COR-L47 (cell line): ENCODE measurements around the gene STEAP1.
"Not testable (repeated sequence)": the region's sequence is repeated elsewhere in the genome, so short reads cannot be mapped to it uniquely, and the experiment has no call there.

Source experiments
- DNase-seq: peaks from one replicate; lab custom pipeline; 2025; lab: John Stamatoyannopoulos, UW

The STEAP1 gene

GRCh38 chr7:90173127-90173844 lies 19.0 kb downstream of the STEAP1 start:
- no peak for DNase-seq

DNA sequence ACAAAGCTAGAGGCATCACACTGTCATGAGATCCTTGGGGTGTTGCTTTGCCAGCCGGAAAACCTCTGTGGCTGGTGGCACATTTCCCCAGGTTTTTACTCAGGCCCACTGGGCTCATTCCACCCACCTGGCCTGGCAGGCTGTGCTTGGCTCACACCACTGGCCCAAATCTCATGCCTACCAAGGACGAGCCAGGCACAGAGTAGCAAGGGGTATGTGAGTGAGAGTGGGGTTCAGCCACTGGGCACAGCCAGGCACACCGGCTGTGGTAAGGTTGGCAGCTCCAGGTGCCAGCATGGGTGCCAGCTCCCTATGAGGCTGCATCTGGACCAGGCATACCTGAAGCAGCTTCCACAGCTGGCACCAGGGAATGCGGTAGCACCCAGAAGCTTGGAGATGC lies 21.4 kb downstream of the STEAP1 start:
- DNase-seq, result no peak

DNA sequence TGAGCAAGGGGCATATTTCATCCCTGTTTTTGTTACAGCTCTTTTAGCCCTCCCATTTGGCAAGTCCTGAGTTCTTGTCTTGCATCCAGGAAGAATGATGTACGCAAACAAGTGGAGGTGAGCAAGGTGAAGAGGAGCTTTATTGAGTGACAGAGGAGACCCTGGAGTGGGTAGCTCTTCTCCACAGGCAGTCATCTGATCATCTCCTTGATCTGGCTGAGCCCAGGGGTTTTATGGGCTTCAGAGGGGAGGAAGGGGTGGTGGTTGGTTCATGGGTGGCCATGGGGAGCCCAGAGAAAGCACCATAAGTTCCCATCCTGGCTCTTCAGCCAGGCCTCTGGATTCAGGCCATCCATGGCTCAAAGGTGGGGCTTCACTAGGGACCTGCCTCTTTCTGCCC lies 21.9 kb downstream of the STEAP1 start:
- DNase-seq, result no peak

DNA sequence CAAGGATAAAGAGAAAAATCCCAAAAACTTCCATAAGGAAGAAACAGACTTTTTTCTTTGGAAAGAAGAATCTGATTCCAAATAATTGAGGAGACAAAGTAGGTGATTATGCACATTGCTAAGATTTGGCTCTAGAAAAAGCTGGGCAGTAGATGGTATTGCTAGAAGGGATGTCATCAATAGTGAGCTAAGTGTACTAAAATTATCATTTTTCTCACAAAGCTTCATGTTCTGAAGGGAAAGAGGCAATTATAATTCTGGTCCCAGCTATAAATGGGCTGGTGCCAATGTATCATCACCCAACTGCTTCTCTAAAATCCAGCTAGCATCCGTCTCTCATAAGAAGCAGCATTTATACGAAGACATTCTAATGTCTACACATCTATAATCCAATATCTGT lies 23.9 kb downstream of the STEAP1 start:
- DNase-seq, result no peak

DNA sequence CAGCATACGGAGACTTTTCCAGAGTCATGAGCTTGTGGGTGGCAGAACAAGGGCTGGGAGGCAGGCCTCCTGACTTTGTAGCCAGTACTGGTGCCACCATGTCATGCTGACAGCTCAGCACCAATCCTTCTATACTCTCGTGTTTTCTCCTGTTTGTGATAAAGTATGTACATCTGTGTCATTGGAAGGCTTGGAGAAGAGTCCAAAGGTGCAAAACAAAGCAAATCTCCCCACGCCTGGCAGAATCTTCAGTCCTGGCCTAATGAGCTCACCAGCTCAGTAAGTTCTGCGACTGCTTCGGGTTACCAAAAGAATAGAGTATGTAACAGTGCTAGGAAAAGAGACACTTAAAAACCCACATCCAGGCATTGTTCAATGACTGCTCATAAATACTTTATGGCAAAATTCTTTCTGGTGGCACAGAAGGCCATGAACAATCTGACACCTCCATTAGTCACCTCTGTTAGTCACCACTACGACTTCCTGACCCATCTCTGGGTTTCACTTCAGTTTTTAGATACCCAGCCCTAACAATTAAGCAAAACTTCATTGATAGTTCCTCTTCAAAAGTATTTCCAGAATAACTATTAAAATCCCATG lies 24.5 kb downstream of the STEAP1 start:
- DNase-seq, result no peak

DNA sequence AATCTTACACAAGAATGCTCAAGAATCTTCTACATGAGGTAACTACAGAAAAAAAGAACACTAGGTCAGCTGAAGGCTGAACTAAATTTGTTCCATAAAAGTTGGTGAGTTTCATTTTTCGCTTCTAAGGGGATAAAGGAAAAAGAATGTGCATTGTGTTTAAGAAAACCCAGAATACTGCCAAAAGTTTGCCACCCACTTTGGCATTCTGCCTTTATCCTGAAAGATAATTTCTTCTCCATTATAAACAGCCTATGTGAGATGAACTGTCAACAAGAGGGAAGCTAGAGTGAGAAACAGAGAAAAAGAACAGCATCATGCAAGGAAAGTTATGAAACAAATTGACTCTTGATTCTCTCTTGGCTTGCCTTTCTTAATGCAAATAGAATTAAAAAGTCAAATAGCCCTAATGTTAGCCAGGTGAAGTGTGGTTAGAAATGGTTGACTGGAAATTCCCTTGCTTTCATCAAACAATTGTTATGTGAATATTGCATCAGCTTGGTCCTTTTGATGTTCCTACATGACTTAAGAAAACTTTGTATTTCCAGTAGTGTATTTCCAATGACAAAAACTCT lies 25.8 kb downstream of the STEAP1 start:
- DNase-seq, result no peak

DNA sequence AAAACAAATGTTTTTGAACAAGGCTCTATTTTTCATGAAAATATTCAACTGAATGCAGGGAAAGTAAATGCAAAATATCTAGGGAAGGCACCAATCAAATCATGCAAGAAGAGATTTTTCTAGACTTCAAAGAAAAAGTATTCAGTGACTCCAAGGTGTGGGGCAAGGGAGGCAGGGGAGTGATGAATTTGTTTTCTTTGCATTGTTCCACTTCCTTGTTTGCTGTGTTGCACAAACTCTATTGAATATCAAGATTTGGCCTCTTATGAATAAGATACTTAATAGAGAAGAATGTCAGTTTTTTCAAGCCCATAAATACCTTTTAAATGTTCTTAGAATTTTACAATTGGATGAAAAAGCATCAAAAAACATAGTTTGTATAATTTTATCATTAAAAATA lies 26.4 kb downstream of the STEAP1 start:
- no peak for DNase-seq

DNA sequence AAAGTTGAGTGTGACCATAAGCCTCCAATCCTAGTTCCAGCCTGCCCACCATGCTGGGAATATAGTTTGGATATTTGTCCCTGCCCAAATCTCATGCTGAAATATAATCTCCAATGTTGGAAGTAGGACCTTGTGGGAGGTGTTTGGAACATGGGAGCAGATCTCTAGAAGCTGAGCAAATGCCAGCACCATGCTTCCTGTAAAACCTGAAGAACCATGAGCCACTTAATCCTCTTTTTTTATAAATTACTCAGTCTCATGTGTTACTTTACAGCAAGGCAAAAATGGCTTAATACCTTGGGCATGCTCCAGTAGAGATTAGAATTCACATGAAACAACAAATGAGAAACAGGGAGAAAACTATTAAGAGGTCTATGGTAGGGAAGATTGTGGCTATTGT lies 27.2 kb downstream of the STEAP1 start:
- no peak for DNase-seq

DNA sequence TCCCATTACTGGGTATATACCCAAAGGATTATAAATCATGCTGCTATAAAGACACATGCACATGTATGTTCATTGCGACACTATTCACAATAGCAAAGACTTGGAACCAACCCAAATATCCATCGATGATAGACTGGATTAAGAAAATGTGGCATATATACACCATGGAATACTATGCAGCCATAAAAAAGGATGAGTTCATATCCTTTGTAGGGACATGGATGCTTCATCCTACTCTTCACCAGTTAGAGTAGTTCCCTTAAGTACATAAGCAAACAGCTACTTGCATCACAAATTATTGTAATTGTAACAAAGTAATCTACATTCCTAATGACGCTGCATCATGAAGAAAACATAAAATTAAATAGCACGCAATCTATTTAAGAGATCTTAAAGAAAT lies 32.0 kb downstream of the STEAP1 start:
- DNase-seq, result not testable (repeated sequence)

GRCh38 chr7:90187507-90188050 lies 33.3 kb downstream of the STEAP1 start:
- DNase-seq, result no peak

DNA sequence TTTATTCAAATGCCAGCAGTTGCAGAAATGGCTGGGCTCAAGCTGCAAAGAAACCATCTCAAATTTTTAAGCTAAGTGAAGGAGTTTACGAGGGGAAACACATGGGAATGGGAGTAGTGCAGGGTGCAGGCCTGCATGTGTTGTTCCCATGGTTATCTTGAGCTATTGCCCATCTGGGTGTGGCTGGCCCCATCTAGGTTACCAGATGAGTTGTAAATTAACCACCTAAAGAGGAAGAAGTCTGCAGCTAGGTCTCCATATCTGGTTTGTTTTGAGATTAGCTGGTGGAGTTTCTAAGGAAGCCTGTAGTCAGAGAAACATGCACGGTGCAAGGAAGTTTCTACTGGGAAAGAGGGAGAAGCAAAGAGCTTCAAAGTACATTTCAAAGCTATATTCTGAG lies 34.0 kb downstream of the STEAP1 start:
- DNase-seq, result no peak

DNA sequence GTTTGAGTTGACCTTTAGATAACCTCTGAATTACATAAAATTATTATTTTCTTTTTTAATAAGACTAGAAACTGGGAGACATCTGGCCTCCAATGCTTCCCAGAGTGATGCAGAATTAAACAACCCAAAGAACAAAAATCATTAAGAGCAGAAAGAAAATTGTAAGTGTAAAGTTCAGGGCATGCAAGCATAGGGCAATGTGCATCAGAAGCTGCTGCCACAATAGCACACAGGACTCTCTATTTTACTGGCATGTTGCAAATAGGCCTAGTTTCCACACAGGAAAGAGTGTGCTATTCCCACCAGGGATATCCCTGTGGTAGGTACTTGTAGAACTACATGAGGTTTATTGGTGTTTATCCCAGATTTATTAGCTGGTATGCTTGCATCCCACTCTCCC lies 36.7 kb downstream of the STEAP1 start:
- no peak for DNase-seq

- no peak for DNase-seq
Measured at GRCh38 chr7:90191648-90192047, 37.4 kb downstream of the STEAP1 start.

DNA sequence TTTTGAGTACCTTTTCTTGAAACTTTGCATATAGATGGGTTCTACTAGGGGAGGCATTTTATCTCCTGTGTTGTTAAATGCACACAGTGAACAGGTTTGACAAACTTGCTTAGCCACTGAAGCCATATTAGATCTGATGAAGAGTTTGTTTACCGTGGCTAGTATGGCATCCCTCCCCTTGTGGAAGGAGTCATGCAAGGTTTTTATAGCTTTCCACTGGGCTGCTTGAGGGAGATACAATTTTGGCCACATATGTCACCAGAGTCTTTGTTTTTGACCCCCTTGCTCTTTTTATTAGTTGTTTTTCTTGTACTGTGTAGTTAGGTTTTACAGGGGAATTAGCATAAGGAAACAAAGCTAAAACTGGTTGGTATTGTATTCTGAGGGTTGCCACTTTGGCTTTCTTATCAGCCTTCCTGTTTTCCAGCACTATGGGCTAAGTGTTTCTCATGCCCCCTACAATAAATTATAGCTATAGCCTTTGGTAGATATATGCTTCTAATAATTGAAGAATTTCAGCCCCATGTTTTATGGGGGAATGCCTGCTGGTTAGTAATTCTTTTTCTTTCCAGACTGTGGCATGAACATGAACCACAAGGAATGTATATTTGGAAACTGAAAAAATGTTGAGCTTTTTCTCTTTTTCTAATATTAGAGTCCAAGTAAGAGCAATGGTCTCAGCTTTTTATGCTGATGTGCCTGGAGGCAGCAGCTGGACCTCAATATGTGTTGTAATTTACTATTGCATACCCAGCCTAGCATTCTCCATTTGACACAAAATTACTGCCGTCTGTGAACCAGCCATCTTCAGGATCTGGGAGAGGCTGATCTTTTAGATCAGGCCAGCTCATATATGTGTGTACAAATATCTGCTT lies 38.8 kb downstream of the STEAP1 start:
- DNase-seq, result no peak

GRCh38 chr7:90194911-90195809 lies 40.9 kb downstream of the STEAP1 start:
- DNase-seq, result no peak

DNA sequence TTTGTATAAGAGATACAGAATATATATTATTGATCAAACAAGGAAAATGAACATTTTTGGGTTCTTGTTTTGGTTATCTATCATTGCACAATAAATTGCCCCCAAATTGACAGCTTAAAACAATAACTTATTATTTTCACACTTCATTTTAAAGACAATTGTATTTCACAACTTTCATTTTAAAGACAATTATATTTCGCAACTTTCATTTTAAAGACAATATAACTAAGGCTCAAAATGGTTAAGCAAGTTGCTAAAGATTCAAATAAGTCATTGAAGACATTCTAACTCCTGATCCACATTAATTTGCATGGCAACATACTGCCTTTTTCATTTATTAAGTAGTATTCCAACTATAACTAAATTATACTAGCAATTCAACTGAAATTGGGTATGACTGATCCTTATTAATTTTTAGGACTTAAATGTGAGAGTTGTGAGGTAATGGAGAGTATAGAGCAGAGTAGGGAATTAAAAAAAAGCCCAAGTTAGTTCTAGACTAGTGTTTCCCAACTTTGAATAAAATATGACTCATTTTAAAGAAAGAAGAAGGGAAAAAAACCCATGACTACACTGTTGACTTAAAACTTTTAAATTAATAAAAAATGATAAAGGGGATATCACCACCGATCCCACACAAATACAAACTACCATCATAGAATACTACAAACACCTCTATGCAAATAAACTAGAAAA lies 47.4 kb downstream of the STEAP1 start:
- DNase-seq, result no peak

DNA sequence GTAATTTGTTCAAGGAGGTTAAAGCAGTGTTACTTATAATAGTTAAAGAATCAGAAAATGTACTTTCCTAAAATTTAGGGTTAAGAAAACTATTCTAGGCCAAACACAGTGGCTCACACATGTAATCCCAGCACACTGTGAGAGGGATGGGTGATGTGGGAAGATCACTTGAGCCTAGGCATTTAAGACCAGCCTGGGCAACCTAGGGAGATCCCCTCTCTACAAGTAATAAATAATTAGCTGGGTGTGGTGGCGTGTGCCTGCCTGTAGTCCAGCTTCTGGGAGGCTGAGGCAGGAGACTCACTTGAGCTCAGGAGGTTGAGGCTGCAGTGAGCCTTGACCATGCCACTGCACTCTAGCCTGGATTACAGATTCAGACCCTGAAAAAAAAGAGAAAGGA lies 53.7 kb downstream of the STEAP1 start:
- DNase-seq, result no peak

- DNase-seq, result no peak
Measured at GRCh38 chr7:90209776-90210175, 55.5 kb downstream of the STEAP1 start.

GRCh38 chr7:90210475-90210874 lies 56.2 kb downstream of the STEAP1 start:
- DNase-seq, result no peak

DNA sequence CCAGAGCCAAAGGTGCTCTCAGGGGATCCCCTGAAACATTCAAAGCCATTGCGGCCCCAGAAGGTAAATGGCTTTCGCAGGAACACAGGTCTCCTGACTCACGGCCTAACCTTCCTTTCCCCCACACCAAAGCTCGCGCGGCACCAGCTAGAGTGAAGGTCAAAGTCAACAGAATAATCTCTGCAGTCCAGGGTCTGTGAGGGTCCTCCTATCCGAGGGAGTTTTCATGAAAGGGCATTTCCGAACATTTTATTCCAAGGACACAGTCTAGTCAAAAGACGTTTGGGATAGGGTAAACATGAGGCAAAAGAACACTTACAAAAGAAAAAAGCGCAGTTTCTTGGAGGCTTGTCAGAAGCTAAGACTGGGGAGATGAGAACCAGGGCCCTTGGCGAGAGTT lies 56.7 kb downstream of the STEAP1 start:
- no peak for DNase-seq
